DMS 273 (cell line): ENCODE results near the gene GNS.

Experiments
- DNase-seq: peaks from one replicate; lab custom pipeline; 2025; ENCODE audit not compliant: unreplicated experiment; lab: John Stamatoyannopoulos, UW

The GNS gene

GRCh38 chr12:64737539-64737938 is 21.7 kb downstream of the GNS start:
- DNase-seq: peak; percentile 8

- DNase-seq: no peak
Observed at GRCh38 chr12:64736771-64737170, 22.4 kb downstream of the GNS start.

GRCh38 chr12:64735442-64735841 is 23.8 kb downstream of the GNS start:
- peak; percentile 3 for DNase-seq

GRCh38 chr12:64733857-64734256 is 25.3 kb downstream of the GNS start:
- DNase-seq: peak; percentile 80

GRCh38 chr12:64731683-64732082 is 27.5 kb downstream of the GNS start:
- DNase-seq: no peak

GRCh38 chr12:64730588-64730969 is 28.6 kb downstream of the GNS start:
- DNase-seq: no peak

- DNase-seq: peak; percentile 77
Observed at GRCh38 chr12:64729909-64730587, 29.2 kb downstream of the GNS start.

GRCh38 chr12:64724201-64724745 is 34.9 kb downstream of the GNS start:
- no peak for DNase-seq

- no peak for DNase-seq
Observed at GRCh38 chr12:64723630-64724029, 35.6 kb downstream of the GNS start.

- DNase-seq: peak; percentile 11
Observed at GRCh38 chr12:64722835-64723234, 36.4 kb downstream of the GNS start.

- peak; percentile 66 for DNase-seq
Observed at GRCh38 chr12:64720884-64721283, 38.3 kb downstream of the GNS start.

GRCh38 chr12:64718649-64719048 is 40.6 kb downstream of the GNS start:
- no peak for DNase-seq

- DNase-seq: no peak
Observed at GRCh38 chr12:64716839-64717455, 42.3 kb downstream of the GNS start.

- DNase-seq: no peak
Observed at GRCh38 chr12:64716371-64716770, 42.8 kb downstream of the GNS start.

GRCh38 chr12:64714551-64714968 is 44.6 kb downstream of the GNS start:
- DNase-seq: no peak

GRCh38 chr12:64713376-64713775 is 45.8 kb downstream of the GNS start:
- no peak for DNase-seq

GRCh38 chr12:64709429-64709828 is 49.8 kb downstream of the GNS start:
- no peak for DNase-seq

- DNase-seq: no peak
Observed at GRCh38 chr12:64707926-64708325, 51.3 kb downstream of the GNS start.

- DNase-seq: no peak
Observed at GRCh38 chr12:64707362-64707761, 51.8 kb downstream of the GNS start.

- no peak for DNase-seq
Observed at GRCh38 chr12:64706857-64707256, 52.3 kb downstream of the GNS start.

- no peak for DNase-seq
Observed at GRCh38 chr12:64706306-64706705, 52.9 kb downstream of the GNS start.

- DNase-seq: peak; percentile 32
Observed at GRCh38 chr12:64701283-64701682, 57.9 kb downstream of the GNS start.

- DNase-seq: no peak
Observed at GRCh38 chr12:64700532-64700931, 58.7 kb downstream of the GNS start.
